ENCODE measurements around the gene NAALADL2.

DNA sequence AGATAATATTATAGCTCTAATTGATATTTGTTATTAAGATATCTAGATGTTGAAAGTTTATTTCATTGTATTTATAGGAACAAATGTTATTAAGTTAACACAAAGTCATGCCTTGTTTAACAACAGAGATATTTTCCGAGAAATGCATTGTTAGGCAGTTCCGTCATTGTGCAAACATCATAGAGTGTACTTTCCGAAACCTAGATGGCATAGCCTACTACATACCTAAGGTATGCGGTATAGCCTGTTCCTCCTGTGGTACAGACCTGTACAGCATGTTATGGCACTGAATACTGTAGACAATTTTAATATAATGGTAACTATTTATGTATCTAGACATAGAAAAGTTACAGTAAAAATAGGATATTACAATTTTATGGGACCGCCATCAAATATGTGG, 114.3 kb downstream of the NAALADL2 start:
- TF ChIP-seq POLR2AphosphoS5 (IDR thresholded peaks at IDR 0.05; ENCODE audit: borderline replicate concordance, low read depth, low read length) = no peak
- TF ChIP-seq EZH2 (IDR thresholded peaks at IDR 0.05) = no peak
- TF ChIP-seq FOXP2 (optimal IDR thresholded peaks at IDR 0.05; ENCODE audit: control extremely low read depth, extremely low read length, insufficient read depth) = no peak
